Urothelium cell line (cell line): ENCODE results near the gene DNM1.
"Not testable (repeated sequence)": the region's sequence is repeated elsewhere in the genome, so short reads cannot be mapped to it uniquely, and the experiment has no call there.

ENCODE experiments used
- DNase-seq: peaks from one replicate; pipeline ENCODE4 v3.0.0; 2011; ENCODE audit warnings: low spot score, mixed read lengths
- FAIRE-seq: peaks from 2 replicates; lab custom pipeline; 2011; peaks lifted over from hg19 to GRCh38; lab: Jason Lieb, UNC

DNM1 gene

GRCh38 chr9:128274245-128274644, 71.1 kb downstream of the DNM1 start:
- no peak for FAIRE-seq
- no peak for DNase-seq

GRCh38 chr9:128275198-128276007, 72.2 kb downstream of the DNM1 start, which contains the start of gene GOLGA2:
GOLGA2 (minus strand) TSS chr9:128276007; CDS start chr9:128275976, 31 bp downstream.
- peak; percentile 74 for DNase-seq
- FAIRE-seq: no peak

GRCh38 chr9:128276008-128276573, 72.9 kb downstream of the DNM1 start, which contains the start of gene SWI5:
SWI5 (plus strand) TSS chr9:128276276.
- peak; percentile 91 for FAIRE-seq

GRCh38 chr9:128276574-128277270, 73.5 kb downstream of the DNM1 start:
- DNase-seq: peak; percentile 27
- FAIRE-seq: no peak

More at GRCh38 chr9:128276008-128276573, 72.9 kb downstream of the DNM1 start, which contains the start of gene SWI5:
- DNase-seq: peak; percentile 99

GRCh38 chr9:128279088-128280073, 76.2 kb downstream of the DNM1 start:
- DNase-seq, FAIRE-seq: not testable (repeated sequence)

- FAIRE-seq (no peak), DNase-seq (no peak)
Observed at GRCh38 chr9:128280084-128280622, 77.0 kb downstream of the DNM1 start.

- DNase-seq (no peak), FAIRE-seq (no peak)
Observed at GRCh38 chr9:128282500-128282899, 79.3 kb downstream of the DNM1 start.

GRCh38 chr9:128285033-128285784, 82.0 kb downstream of the DNM1 start:
- no peak for DNase-seq
- no peak for FAIRE-seq

GRCh38 chr9:128286440-128286839, 83.3 kb downstream of the DNM1 start:
- no peak for DNase-seq
- no peak for FAIRE-seq

- no peak for FAIRE-seq
- no peak for DNase-seq
Observed at GRCh38 chr9:128288273-128289004, 85.3 kb downstream of the DNM1 start.

- FAIRE-seq (no peak), DNase-seq (no peak)
Observed at GRCh38 chr9:128292009-128292408, 88.8 kb downstream of the DNM1 start.

GRCh38 chr9:128293091-128293490, 89.9 kb downstream of the DNM1 start:
- DNase-seq (no peak), FAIRE-seq (no peak)

- no peak for FAIRE-seq
- DNase-seq: no peak
Observed at GRCh38 chr9:128294142-128294541, 91.0 kb downstream of the DNM1 start.

GRCh38 chr9:128296340-128297220, 93.4 kb downstream of the DNM1 start:
- FAIRE-seq: no peak
- no peak for DNase-seq

- DNase-seq: no peak
- no peak for FAIRE-seq
Observed at GRCh38 chr9:128297221-128297773, 94.1 kb downstream of the DNM1 start.

- DNase-seq: no peak
- no peak for FAIRE-seq
Observed at GRCh38 chr9:128298535-128299482, 95.6 kb downstream of the DNM1 start.
